Pancreas (tissue), 10 donors: ENCODE results near the gene LIMS1. TPM values are rescaled to one million over a fixed set of nuclear protein-coding genes. Genes with fewer than 3 reads are reported as not detected.
"Not testable (repeated sequence)": the region's sequence is repeated elsewhere in the genome, so short reads cannot be mapped to it uniquely, and the experiment has no call there.

Experiments
- ATAC-seq, 4 donors: fragments of 200-7000 bp; cut with Tn5 transposase; one replicate each; pipeline versions ENCODE4 v1.8.0 to v1.9.1; 2020; ENCODE audit warnings: mild to moderate bottlenecking in 4 of 4, moderate library complexity in 4 of 4
- DNase-seq, 6 donors: peaks; one replicate each; pipeline ENCODE4 v3.0.0-alpha.2; 2020
- FAIRE-seq: peaks from 2 replicates; lab custom pipeline; 2012; peaks lifted over from hg19 to GRCh38; lab: Jason Lieb, UNC
- H3K27ac ChIP-seq, 4 donors: fragments of 200-600 bp; sonication (generic); 1 replicate in 3 of 4; 2 replicates in 1 of 4; pipeline versions ENCODE4 v1.5.0 to v1.8.0; 2020
- H3K27me3 ChIP-seq, 4 donors: fragments of 200-600 bp; one replicate each; pipeline ENCODE4 v1.8.0; 2021
- H3K36me3 ChIP-seq, 3 donors: fragments of 200-600 bp; sonication (generic) in 1 of 3; one replicate each; pipeline versions ENCODE4 v1.5.0 to v1.8.0; 2020 to 2021
- H3K4me1 ChIP-seq, 3 donors: fragments of 200-600 bp; one replicate each; pipeline ENCODE4 v1.8.0; 2021
- H3K4me3 ChIP-seq, 4 donors: fragments of 200-600 bp; sonication (generic) in 2 of 4; one replicate each; pipeline versions ENCODE4 v1.5.0 to v1.8.0; 2020 to 2021
- H3K9me3 ChIP-seq, 4 donors: fragments of 200-600 bp; one replicate each; pipeline ENCODE4 v1.8.0; 2021
- WGBS, 2 donors: extraction: QIAGEN DNeasy Blood & Tissue Kit; methylation state at CpG; one replicate each; pipeline ENCODE4 v1.1.7; 2013; 5-methylcytosine and 5-hydroxymethylcytosine counted together
- intact Hi-C, 3 donors: fragments of 100-400 bp; cut with DNase I; formaldehyde crosslinking; loops; one replicate each; pipeline versions ENCODE4 v1.11.1 to v1.14.2; 2022
- polyA plus RNA-seq, 2 donors: library from polyadenylated mRNA; stranded (reverse); fragments of 200-250 nt; gene quantifications; one replicate each; pipeline ENCODE4 v1.2.3, GENCODE V29; 2013
- total RNA-seq, 6 donors: library from RNA; stranded (reverse); fragmentation: NEBNext Ultra II Directional in 4 of 6; extraction: Animal tissue kit (Norgen Biotek cat#: 25700) in 4 of 6; gene quantifications; one replicate each; pipeline versions ENCODE4 v1.2.1 to v1.2.4, GENCODE V29; 2021 to 2023
- TF ChIP-seq, protein P1 (sequence below), 4 donors: fragments of 200-600 bp; sonication (generic) in 3 of 4; IDR thresholded peaks; one replicate each; pipeline versions ENCODE4 v1.5.0 to v1.8.0; 2021; ENCODE audit warnings: antibody characterized with exemption in 4 of 4
- donor health status: healthy with polysubstance abuse.
- donor health status: DM: no; HTN: no; CAD: no; lungs with moderate emphysema.
- donor health status: DM: no; HTN: no; CAD: no.
- donor health status: control.
- donor health status: control.
- donor health status: Bipolar disorder and iron deficiency.
- donor health status: DM: yes; HTN: yes; CAD: no.
- donor health status: DM: no; HTN: no; CAD: no.
- donor health status: DM: no; HTN: no; CAD: no.
- donor health status: DM: yes; HTN: yes; CAD: no.

LIMS1 gene
- total and polyA plus RNA-seq, 8 donors: 7.9 to 45.7 (median 17.4) TPM

DNA sequence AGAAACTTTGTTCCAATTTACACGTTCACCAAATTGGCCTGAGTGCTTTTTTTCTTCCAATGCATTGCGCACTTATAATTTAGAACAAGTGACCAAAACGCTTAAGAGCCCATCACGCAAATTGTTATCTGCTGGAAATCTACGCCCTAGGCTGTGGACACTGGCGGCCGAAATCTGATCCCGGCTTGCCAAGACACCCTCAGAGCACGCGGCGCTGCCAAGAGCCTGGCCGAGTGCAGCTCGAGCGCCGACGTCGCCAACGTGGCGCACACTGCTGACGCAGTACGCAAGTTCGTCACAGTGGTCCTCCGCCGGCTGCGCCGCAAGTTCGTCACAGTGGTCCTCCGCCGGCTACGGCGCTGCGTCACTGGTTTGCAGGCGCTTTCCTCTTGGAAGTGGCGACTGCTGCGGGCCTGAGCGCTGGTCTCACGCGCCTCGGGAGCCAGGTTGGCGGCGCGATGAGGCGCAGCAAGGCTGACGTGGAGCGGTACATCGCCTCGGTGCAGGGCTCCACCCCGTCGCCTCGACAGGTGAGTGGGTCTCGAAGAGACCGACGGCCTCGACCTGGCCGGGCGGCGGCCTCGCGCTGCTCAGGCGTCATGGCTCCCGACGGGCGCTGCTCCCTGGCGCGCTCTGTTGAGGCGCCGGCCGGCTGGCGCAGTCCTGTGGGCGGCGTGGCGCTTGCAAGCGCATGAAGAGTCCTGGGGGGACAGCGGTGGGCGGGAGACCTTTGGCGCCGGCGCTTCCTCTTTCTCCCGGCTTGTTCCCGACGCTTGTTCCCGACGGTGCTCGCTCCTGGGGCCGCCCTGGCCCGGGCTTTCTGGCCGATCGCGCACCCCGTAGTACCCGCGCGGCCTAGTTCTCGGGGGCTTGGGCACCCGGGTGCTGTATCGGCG lies 185.1 kb downstream of the LIMS1 start, which contains the start of gene RANBP2:
Gene RANBP2, plus strand, starts transcription at position 334 of the 896 bp plus-strand sequence. Its CDS starts 125 bp downstream, at position 459.
- no peak for FAIRE-seq
- H3K4me3 ChIP-seq: peak within 1 kb of the TSS; percentile 73 to 83 (median 80)
- intact Hi-C loops: no loop called here
- peak; percentile 97 to 99 (median 99) for ATAC-seq
- no peaks in the 10 kb centered on the region for H3K9me3 ChIP-seq
- peak within 1 kb of the TSS; percentile 94 to 97 (median 97) for H3K27ac ChIP-seq
- TF ChIP-seq, protein P1, sequence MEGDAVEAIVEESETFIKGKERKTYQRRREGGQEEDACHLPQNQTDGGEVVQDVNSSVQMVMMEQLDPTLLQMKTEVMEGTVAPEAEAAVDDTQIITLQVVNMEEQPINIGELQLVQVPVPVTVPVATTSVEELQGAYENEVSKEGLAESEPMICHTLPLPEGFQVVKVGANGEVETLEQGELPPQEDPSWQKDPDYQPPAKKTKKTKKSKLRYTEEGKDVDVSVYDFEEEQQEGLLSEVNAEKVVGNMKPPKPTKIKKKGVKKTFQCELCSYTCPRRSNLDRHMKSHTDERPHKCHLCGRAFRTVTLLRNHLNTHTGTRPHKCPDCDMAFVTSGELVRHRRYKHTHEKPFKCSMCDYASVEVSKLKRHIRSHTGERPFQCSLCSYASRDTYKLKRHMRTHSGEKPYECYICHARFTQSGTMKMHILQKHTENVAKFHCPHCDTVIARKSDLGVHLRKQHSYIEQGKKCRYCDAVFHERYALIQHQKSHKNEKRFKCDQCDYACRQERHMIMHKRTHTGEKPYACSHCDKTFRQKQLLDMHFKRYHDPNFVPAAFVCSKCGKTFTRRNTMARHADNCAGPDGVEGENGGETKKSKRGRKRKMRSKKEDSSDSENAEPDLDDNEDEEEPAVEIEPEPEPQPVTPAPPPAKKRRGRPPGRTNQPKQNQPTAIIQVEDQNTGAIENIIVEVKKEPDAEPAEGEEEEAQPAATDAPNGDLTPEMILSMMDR (IDR thresholded peaks at IDR 0.05): no peak
- peaks cover 0 to 9% (median 3%) of the 10 kb centered on the region in 3 donors for H3K4me1 ChIP-seq
- peak; percentile 92 to 97 (median 94) for DNase-seq
- H3K36me3 ChIP-seq: no peaks in the 10 kb centered on the region
- H3K27me3 ChIP-seq: no peaks in the 10 kb centered on the region
- WGBS, 2 donors: 0% methylated on average over 66 to 97 of the region's 97 CpGs

DNA sequence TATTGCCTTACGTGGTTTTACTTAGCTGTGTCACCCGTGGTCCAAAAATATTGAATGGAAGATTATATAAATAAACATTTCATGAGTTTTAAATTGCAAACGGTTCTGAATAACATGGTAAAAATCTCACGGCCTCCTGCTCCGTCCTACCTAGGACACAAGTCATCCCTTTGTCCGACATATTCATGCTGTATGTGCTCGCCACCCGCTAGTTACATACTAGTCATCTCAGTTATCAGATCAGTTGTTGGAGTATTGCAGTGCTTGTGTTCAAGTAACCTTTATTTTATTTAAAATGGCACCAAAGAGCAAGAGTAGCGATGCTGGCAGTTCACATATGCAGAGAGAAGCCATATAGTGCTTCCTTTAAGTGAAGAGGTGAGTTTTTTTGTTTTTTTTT lies 191.8 kb downstream of the LIMS1 start:
- 37 to 39% methylated on average over 9 of the region's 9 CpGs for whole genome bisulfite sequencing, 2 donors
- H3K27me3 ChIP-seq, H3K4me3 ChIP-seq, H3K9me3 ChIP-seq, H3K36me3 ChIP-seq, FAIRE-seq, DNase-seq, H3K27ac ChIP-seq, ATAC-seq, intact Hi-C loops: not testable (repeated sequence)
- peaks cover 0 to 12% (median 0%) of the 10 kb centered on the region in 3 donors for H3K4me1 ChIP-seq

DNA sequence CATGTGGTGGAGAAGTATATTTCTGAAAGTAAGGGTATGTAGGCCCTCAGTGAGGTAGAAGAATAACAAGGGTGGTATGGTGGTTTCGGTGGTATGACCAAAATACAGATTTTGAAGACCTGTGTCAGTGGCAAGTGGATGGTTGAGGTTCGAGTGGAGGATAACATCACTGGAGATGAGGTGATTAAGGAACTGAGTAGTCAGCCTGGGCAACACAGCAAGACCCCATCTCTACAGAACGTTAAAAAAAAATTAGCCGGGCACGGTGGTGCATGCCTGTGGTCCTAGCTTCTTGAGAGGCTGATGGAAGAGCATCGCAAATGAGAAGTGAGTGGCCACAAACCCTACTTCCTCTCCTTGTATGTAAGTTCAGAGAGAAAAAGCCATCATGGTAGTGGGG lies 200.4 kb downstream of the LIMS1 start:
- DNase-seq, H3K27ac ChIP-seq, ATAC-seq, H3K9me3 ChIP-seq, H3K4me1 ChIP-seq, FAIRE-seq, H3K27me3 ChIP-seq, H3K36me3 ChIP-seq, H3K4me3 ChIP-seq, intact Hi-C loops: not testable (repeated sequence)
- 95 to 98% methylated on average over 6 of the region's 6 CpGs for WGBS, 2 donors

Other genes with a start within 250 kb of the LIMS1 start
- 1 to 10 TPM in 5 of 6 donors, under 1 TPM in 1; 0.63 to 6.4 (median 4.8) TPM for gene SULT1C2, start 245.6 kb upstream of the LIMS1 start, total RNA-seq
- gene SULT1C2, start 245.6 kb upstream of the LIMS1 start, polyA plus RNA-seq: 1 to 10 TPM; 4.1 to 9.1 TPM
- gene SULT1C4, start 156.5 kb upstream of the LIMS1 start, total RNA-seq: 1 to 10 TPM in 2 of 6 donors, under 1 TPM in 4; 0.55 to 5.0 (median 0.67) TPM
- under 1 TPM; 0.42 to 0.92 TPM for gene SULT1C4, start 156.5 kb upstream of the LIMS1 start, polyA plus RNA-seq
- gene GCC2, start 85.3 kb upstream of the LIMS1 start, total RNA-seq: 10 to 100 TPM; 18.6 to 36.0 (median 22.5) TPM
- gene GCC2, start 85.3 kb upstream of the LIMS1 start, polyA plus RNA-seq: 10 to 100 TPM in 1 of 2 donors, 1 to 10 TPM in 1; 8.7 to 11.7 TPM
- 10 to 100 TPM; 37.8 to 53.5 (median 39.1) TPM for gene RANBP2, start 185.0 kb downstream of the LIMS1 start, total RNA-seq
- gene RANBP2, start 185.0 kb downstream of the LIMS1 start, polyA plus RNA-seq: 10 to 100 TPM in 1 of 2 donors, 1 to 10 TPM in 1; 8.4 to 13.7 TPM